Fibroblast of lung (primary cell): ENCODE results near the gene CDH24. TPM values are rescaled to one million over a fixed set of nuclear protein-coding genes. Genes with fewer than 3 reads are reported as not detected.

Source experiments
- DNase-seq, 2 donors: peaks; one replicate each; pipeline versions ENCODE4 v3.0.0 to v3.0.0-alpha.2; 2010; ENCODE audit warnings: low read depth in 2 of 2
- H2AFZ ChIP-seq: 2 replicates; pipeline ENCODE4 v1.5.1; 2012; ENCODE audit warnings: low read length, control low read depth, inconsistent platforms
- H3K27ac ChIP-seq: 2 replicates; pipeline ENCODE4 v1.5.1; 2011; ENCODE audit warnings: low read length, control low read depth; ENCODE audit not compliant: insufficient read depth
- H3K27me3 ChIP-seq: 2 replicates; pipeline ENCODE4 v1.5.1; 2011; ENCODE audit warnings: mild to moderate bottlenecking, low read length; ENCODE audit not compliant: control insufficient read depth, insufficient read depth
- H3K36me3 ChIP-seq: 2 replicates; pipeline ENCODE4 v1.5.1; 2011; ENCODE audit warnings: low read length; ENCODE audit not compliant: control insufficient read depth, insufficient read depth
- H3K4me1 ChIP-seq: 2 replicates; pipeline ENCODE4 v1.5.1; 2011; ENCODE audit warnings: low read length; ENCODE audit not compliant: control insufficient read depth, insufficient read depth; ENCODE audit errors: extremely low read depth
- H3K4me2 ChIP-seq: 2 replicates; pipeline ENCODE4 v1.5.1; 2011; ENCODE audit warnings: low read length, control low read depth; ENCODE audit not compliant: insufficient read depth; ENCODE audit errors: extremely low read depth
- H3K4me3 ChIP-seq, 4 experiments: fragments of 200-600 bp in 1 of 4; sonication (generic) in 1 of 4; replicated peaks in 1 of 4; 2 replicates each; pipeline ENCODE4 v1.5.1; 2011 to 2016; ENCODE audit warnings: low read length in 4 of 4, low read depth in 3 of 4, mild to moderate bottlenecking in 3 of 4, control low read depth in 2 of 4, inconsistent platforms in 1 of 4, mixed read lengths in 1 of 4; ENCODE audit not compliant: insufficient read depth in 1 of 4; ENCODE audit errors: control extremely low read depth in 1 of 4
- H3K79me2 ChIP-seq: 2 replicates; pipeline ENCODE4 v1.5.1; 2012; ENCODE audit warnings: mild to moderate bottlenecking, low read length, inconsistent platforms; ENCODE audit not compliant: control insufficient read depth, insufficient read depth
- H3K9ac ChIP-seq: 2 replicates; pipeline ENCODE4 v1.5.1; 2011; ENCODE audit warnings: mild to moderate bottlenecking, low read length, control low read depth; ENCODE audit not compliant: insufficient read depth
- H3K9me3 ChIP-seq: 2 replicates; pipeline ENCODE4 v1.5.1; 2012; ENCODE audit warnings: low read depth, low read length; ENCODE audit not compliant: control insufficient read depth, insufficient read depth
- H4K20me1 ChIP-seq: 2 replicates; pipeline ENCODE4 v1.5.1; 2011; ENCODE audit warnings: low read length; ENCODE audit not compliant: control insufficient read depth, insufficient read depth; ENCODE audit errors: extremely low read depth
- EZH2 ChIP-seq: IDR thresholded peaks from 2 replicates; pipeline ENCODE4 v1.5.1; 2012; ENCODE audit warnings: low read length, control low read depth, mild to moderate bottlenecking; ENCODE audit errors: missing control alignments
- polyA plus RNA-seq, 2 donors: library from polyadenylated mRNA; depleted of rRNA in 1 of 2; stranded (reverse) in 1 of 2; unstranded in 1 of 2; fragments of >200 nt; gene quantifications; 2 replicates each; pipeline ENCODE4 v1.2.1, GENCODE V29; 2011 to 2012; ENCODE audit warnings: missing spikeins in 1 of 2
- total RNA-seq: library from RNA; depleted of rRNA; stranded (reverse); fragments of >200 nt; gene quantifications from 2 replicates; pipeline ENCODE4 v1.2.1, GENCODE V29; 2014
- TF ChIP-seq, protein P1 (sequence below), 2 donors: IDR thresholded peaks in 1 of 2; conservative IDR thresholded peaks in 1 of 2; 1 replicate in 1 of 2; 2 replicates in 1 of 2; pipeline ENCODE4 v1.5.1; 2011 to 2012; ENCODE audit warnings: low read length in 2 of 2, control low read depth in 1 of 2, inconsistent platforms in 1 of 2, low read depth in 1 of 2, mild to moderate bottlenecking in 1 of 2

The CDH24 gene
- total and polyA plus RNA-seq, 2 donors (not counting 1 experiment from before 2014, with no cell fraction given): 5.0 to 5.6 TPM

- no peaks in the 10 kb centered on the region for H3K79me2 ChIP-seq
- H2AFZ ChIP-seq: no peak overlapping the region
- DNase-seq: no peak
- H4K20me1 ChIP-seq: no peaks in the 10 kb centered on the region
- no peaks in the 10 kb centered on the region for H3K27me3 ChIP-seq
- H3K9ac ChIP-seq: no peak overlapping the region
- no peaks in the 10 kb centered on the region for H3K36me3 ChIP-seq
- TF ChIP-seq EZH2: no peak
- TF ChIP-seq, protein P1, sequence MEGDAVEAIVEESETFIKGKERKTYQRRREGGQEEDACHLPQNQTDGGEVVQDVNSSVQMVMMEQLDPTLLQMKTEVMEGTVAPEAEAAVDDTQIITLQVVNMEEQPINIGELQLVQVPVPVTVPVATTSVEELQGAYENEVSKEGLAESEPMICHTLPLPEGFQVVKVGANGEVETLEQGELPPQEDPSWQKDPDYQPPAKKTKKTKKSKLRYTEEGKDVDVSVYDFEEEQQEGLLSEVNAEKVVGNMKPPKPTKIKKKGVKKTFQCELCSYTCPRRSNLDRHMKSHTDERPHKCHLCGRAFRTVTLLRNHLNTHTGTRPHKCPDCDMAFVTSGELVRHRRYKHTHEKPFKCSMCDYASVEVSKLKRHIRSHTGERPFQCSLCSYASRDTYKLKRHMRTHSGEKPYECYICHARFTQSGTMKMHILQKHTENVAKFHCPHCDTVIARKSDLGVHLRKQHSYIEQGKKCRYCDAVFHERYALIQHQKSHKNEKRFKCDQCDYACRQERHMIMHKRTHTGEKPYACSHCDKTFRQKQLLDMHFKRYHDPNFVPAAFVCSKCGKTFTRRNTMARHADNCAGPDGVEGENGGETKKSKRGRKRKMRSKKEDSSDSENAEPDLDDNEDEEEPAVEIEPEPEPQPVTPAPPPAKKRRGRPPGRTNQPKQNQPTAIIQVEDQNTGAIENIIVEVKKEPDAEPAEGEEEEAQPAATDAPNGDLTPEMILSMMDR (conservative IDR thresholded peaks at IDR 0.05 in 1 of 2, IDR thresholded peaks at IDR 0.05 in 1 of 2; ENCODE audit: low read depth in 1 of 2, low read length in 2 of 2): no peak
- H3K4me3 ChIP-seq: no peak overlapping the region
- no peaks in the 10 kb centered on the region for H3K4me1 ChIP-seq
- H3K4me2 ChIP-seq: no peak overlapping the region
- H3K9me3 ChIP-seq: no peaks in the 10 kb centered on the region
- H3K27ac ChIP-seq: no peak overlapping the region
Measured at GRCh38 chr14:23040100-23040499, 17.2 kb downstream of the CDH24 start.

DNA sequence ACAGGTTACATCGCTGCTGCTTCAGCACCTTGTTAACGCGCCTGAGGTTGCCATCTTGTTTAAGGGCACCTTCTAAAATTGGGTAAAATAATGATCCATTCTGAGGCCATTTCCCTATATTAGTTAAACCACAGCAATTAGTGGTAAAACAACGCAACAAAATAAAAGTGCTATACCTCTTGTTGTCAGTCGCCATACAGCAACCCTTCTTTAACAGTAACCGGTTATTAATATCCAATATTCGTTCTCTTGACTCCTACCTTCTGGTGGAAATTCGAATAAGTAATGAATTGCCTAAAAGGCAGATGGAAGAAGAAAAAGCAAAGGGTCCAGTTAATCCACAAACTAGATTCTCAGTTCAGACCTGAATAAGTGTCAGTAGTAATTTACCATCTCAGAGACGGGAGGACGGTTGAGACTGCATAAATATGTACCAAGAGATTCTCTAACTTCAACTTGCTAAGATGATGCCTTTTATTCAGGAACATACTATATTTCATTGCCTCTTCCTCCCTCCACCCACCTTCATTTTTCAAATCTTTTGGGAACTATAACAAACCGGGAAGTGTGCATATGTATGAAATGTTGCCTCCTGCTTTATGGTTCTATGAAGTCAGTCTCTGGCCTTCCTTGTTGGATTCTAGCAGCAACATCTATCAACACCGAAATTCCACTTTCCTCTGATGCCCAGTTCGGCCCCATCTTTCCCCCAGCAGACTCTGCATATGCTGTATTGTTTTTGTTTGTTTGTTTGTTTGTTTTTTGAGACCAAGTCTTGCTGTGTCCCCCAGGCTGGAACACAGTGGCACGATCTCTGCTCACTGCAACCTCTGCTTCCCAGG is 21.8 kb downstream of the CDH24 start:
- Histone ChIP-seq H3K9ac (no peak overlapping the region), H3K4me3 (peak overlapping the region; percentile 78 to 99 (median 96)), H3K9me3 (no peaks in the 10 kb centered on the region), H3K27ac (peak overlapping the region; percentile 97), H3K4me1 (peaks cover 3% of the 10 kb centered on the region), H3K27me3 (no peaks in the 10 kb centered on the region), H3K79me2 (peaks cover 18% of the 10 kb centered on the region), H2AFZ (peak overlapping the region; percentile 97), H3K36me3 (peaks cover 10% of the 10 kb centered on the region), H3K4me2 (peak overlapping the region; percentile 91), H4K20me1 (no peaks in the 10 kb centered on the region)
- TF ChIP-seq, protein P1 (conservative IDR thresholded peaks at IDR 0.05 in 1 of 2, IDR thresholded peaks at IDR 0.05 in 1 of 2; ENCODE audit: low read depth in 1 of 2, low read length in 2 of 2): no peak
- TF ChIP-seq EZH2: no peak
- no peak for DNase-seq

GRCh38 chr14:23034498-23035302 is 22.6 kb downstream of the CDH24 start, which contains the start of gene PSMB5:
Gene PSMB5, minus strand, starts transcription at chr14:23034900. Its CDS starts 19 bp downstream, at chr14:23034881.
- H3K27ac ChIP-seq: peak within 1 kb of the TSS; percentile 97
- peak within 1 kb of the TSS; percentile 97 for H2AFZ ChIP-seq
- peak; percentile 96 for DNase-seq
- peaks cover 10% of the 10 kb centered on the region for H3K36me3 ChIP-seq
- H3K4me1 ChIP-seq: peaks cover 3% of the 10 kb centered on the region
- peak within 1 kb of the TSS; percentile 91 for H3K4me2 ChIP-seq
- H4K20me1 ChIP-seq: no peaks in the 10 kb centered on the region
- TF ChIP-seq EZH2: no peak
- TF ChIP-seq, protein P1 (conservative IDR thresholded peaks at IDR 0.05 in 1 of 2, IDR thresholded peaks at IDR 0.05 in 1 of 2; ENCODE audit: low read depth in 1 of 2, low read length in 2 of 2): peak in 1 of 2 donors; percentile 9
- peak within 1 kb of the TSS; percentile 98 for H3K9ac ChIP-seq
- peaks cover 18% of the 10 kb centered on the region for H3K79me2 ChIP-seq
- no peaks in the 10 kb centered on the region for H3K27me3 ChIP-seq
- H3K9me3 ChIP-seq: no peaks in the 10 kb centered on the region
- peak within 1 kb of the TSS; percentile 78 to 99 (median 96) for H3K4me3 ChIP-seq
